Sciatic nerve (tissue), 2 donors: Measurements from ENCODE around the gene PRKACB. TPM values are rescaled to one million over a fixed set of nuclear protein-coding genes. Genes with fewer than 3 reads are reported as not detected.
"Not testable (repeated sequence)": the region's sequence is repeated elsewhere in the genome, so short reads cannot be mapped to it uniquely, and the experiment has no call there.

Experiments used
- ATAC-seq: fragments of 200-7000 bp; cut with Tn5 transposase; one replicate; pipeline ENCODE4 v1.9.1; 2020; ENCODE audit warnings: mild to moderate bottlenecking, moderate library complexity
- DNase-seq: peaks from one replicate; pipeline ENCODE4 v3.0.0-alpha.2; 2020; ENCODE audit warnings: low spot score
- intact Hi-C: fragments of 100-400 bp; cut with DNase I; formaldehyde crosslinking; loops from one replicate; pipeline ENCODE4 v1.14.2; 2022
- total RNA-seq: library from RNA; stranded (reverse); fragmentation: NEBNext Ultra II Directional; extraction: Animal tissue kit (Norgen Biotek cat#: 25700); gene quantifications from one replicate; pipeline ENCODE4 v1.2.1, GENCODE V29; 2021
- donor health status: DM: no; HTN: no; CAD: no.
- donor health status: DM: no; HTN: no; CAD: no.

The PRKACB gene
- total RNA-seq, 1 donor from 2014 or later, result 28.0 TPM

DNA sequence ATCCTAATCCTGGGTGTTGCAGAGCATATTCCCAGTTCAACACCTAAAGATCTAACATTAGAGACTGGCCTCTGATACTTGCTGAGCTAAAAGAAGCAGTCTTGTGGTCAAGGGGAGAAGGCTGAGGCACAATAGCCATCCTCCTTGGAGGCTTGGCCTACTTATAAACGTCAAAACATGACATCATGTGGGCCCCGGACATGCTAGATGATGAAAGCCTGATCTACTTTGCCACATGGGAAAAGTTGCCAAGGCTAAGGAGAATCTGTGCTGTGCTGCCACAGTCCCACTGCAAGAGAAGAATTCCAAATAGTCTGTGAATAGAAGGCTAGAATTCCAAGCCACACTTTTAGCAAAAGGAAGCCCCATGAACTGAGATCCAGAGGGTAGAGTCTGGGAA lies 113.5 kb downstream of the PRKACB start:
- intact Hi-C loops, result no loop called here
- DNase-seq (no peak), ATAC-seq (no peak)

DNA sequence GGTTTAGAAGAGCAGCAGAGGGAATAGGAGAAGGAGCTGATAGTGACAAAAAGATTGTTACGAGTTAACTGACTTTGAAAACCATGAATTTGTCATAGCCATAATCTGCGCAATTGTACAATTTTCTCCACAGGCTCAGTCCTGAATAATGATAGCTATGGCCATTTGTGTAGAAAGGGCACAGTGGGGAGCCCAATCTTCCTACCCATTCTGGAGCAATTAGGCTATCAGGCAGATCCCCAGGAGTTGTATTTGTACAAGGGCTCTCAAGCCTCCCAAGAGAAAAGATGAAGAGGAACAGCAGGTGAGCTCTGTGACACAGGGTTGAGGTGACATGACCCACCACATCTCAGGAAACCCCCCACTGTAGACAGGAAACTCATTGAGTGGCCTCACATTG lies 115.3 kb downstream of the PRKACB start:
- DNase-seq (no peak), ATAC-seq (no peak)
- intact Hi-C loops, result no loop called here

DNA sequence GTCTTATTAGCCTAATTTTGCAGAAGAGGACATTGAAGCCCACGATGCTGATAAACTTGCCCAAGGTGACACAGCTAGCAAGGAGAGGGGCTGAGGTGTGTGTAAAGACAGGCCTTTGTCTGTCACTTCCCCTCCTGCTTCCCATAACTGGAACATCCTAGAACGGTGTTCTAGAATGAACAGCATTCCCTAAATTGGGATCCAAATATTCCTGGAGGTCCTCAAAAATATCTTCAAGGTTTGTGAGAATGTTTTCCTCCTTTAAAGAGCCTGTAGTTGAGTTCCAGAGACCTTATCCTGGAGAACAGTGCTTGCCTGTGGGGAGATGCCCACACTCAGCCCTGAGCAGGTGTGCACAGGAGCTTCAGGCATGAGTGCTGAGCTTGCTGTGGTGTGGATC lies 115.9 kb downstream of the PRKACB start:
- ATAC-seq (no peak), DNase-seq (no peak)
- intact Hi-C loops, result no loop called here

DNA sequence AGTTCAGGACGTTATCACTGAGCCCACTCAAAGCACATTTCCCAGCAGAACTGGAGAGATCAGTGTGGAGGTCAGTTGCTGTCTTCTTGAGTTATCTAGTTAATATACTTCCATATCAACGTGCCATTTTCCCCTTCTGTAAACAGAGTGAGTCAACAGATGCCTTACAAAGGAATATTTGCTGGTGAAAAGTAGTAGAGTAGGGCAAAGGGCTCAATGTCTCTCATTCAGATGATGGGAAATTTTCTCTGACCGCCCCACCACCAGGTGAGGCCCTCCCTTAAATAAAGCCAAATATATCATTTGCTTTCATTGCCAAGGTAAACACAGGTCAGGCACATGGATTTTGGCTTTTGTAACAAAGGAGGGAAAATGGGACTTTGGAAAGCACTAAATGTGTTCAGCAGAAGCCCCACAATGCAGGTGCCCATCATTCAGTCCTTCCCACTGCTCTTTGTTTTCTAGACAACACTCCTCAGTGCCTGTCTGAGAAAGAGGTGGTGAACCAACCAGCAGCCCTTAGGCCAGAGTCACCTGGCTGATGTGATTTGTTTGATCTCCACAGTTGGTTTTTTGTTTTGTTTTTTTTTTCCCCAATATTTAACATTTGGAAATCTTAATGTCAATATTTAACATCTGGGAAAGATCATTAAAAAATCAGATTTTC lies 116.9 kb downstream of the PRKACB start:
- ATAC-seq, result no peak
- DNase-seq, result no peak
- intact Hi-C loops, result no loop called here

DNA sequence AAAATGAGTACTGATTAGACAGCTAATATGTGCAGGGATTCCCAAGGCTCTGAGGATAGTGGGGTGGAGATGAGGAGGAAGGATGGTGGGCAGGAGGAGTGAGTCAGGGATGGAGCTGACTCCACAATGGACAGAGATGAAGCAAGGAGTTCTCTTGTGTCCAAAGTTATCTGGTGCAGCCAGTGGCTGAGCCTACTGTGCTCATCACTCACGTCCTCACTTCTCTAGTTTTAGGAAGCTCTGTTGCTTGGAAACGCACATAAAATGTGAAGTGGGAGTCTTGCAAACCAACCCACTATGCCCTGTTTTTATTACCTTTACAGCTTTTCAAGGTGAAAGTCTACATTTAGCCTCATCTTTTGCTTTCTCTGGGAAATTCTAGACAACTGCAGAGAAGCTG lies 120.9 kb downstream of the PRKACB start:
- ATAC-seq (no peak), DNase-seq (no peak)
- intact Hi-C loops, result no loop called here

DNA sequence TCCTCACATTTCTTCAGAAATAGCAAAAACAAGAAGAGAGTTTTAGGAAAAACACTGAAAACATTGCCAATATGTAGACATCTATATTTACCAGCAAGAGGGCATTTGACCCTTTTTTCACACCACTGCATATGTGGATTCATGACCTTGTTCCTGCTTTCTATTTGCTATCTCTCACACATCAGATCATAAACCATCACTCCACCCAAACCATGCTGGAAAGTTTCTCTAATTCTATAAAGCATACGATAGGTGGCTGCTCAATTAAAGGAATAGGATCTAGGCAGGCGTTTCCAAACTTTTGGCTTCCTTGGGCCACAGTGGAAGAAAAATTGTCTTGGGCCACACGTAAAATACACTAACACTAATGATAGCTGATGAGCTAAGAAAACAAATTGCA lies 121.8 kb downstream of the PRKACB start:
- intact Hi-C loops, result no loop called here
- DNase-seq, result no peak
- ATAC-seq, result no peak

DNA sequence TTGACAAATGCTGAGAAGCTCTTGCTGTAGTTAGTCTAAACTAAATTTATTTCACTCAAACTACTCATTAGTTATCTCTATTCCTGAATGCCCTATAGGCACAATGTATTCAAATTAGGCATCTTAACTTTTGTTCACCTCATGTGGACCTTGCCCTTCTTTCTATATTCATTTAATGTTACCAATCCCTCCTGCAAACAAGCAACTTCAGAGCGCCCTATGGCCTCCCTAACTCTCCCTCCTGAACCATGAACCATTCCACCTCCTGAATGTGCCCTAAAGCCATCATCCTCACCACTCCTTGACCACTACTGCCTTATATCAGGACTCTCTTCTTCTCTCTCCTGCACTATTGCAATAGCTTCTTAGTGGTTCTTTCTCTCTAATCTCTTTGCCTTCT lies 122.7 kb downstream of the PRKACB start:
- DNase-seq, result no peak
- intact Hi-C loops, result no loop called here
- no peak for ATAC-seq

DNA sequence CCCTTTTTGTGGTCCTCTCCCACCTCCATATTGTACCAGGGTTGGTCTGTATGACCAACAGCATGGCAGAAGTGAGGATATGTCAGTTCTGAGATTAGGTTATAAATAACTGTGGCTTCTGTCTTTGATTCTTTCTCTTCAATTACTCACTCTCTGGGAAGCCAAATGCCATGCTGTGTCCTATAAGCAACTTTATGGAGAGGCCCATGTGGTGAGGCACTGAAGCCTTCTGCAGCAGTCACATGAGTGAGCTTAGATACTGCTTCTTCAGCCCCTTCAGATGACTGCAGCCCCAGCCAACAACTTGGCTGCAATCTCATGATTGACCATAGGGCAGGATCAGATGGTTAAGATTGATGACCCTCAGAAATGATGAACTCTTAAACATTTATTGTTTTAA lies 123.4 kb downstream of the PRKACB start:
- ATAC-seq, result no peak
- no peak for DNase-seq
- intact Hi-C loops, result no loop called here

DNA sequence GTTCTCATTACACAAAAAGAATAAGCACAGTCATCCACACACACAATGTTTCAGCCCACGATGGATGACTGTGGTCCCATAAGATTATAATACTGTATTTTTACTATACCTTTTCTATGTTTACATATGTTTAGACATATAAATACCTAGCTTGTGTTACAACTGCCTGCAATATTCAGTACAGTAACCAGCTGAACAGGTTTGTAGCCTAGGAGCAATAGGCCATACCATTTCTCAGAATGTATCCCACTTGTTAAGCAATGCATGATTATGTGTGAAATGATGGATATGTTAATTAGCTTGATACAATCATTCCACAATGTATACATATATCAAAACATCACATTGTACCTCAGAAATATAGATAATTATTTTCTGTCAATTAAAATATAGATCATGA lies 124.3 kb downstream of the PRKACB start:
- no peak for ATAC-seq

DNA sequence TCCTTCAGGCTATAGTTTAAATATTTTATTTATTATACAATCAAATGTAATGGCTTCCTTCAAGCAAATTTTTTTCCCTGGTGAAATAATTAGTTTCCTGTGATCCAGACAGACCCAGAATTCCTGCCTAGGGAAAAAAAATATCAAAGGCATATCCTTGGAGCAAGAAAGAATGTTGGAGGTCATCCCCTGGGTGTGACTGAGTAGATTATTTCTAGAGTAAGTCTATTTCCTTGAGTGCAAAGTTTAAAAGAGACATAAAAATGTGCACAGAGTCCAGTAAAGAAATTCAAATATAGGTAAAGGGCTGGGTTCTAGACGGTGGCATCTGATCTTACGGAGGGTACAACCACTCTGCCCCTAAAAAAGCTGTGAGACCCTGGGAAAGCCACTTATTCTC lies 125.2 kb downstream of the PRKACB start:
- no peak for DNase-seq
- intact Hi-C loops, result no loop called here
- no peak for ATAC-seq

More for the DNA sequence above, 124.3 kb downstream of the PRKACB start:
- no peak for DNase-seq
- intact Hi-C loops, result no loop called here

DNA sequence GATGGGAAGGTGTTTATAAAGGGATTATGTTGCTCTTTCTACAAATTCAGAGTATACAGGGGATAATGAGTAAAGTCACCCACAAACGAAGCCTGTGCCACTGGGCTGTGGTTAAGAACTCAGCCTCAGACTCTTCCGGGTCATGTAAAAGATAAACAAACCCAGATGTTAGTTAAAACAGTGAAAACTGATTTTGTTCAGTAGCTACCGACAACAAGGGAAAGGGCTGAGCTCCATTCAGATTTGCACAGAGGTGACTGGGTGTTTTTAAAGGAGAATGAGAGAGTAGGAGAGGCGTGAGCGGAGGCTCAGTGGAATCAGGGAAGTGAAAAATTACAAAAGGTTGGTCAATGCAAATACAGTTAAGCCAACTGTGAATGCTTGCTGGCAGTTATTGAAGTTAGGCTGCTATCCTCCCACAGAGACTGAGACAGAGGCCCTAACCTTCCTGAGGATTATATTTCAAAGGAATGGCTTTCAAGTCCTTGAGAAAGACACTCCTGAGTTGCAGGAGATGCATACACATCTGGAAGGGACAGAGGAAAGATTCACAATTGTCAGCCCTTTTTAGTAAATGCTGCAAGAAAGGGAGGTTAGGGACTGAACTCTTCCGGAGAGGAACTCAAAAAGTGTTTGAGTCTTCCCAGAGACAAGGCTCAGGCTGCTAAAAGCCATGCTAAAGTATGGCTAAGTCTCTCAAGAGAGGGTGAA lies 127.5 kb downstream of the PRKACB start:
- no peak for DNase-seq
- intact Hi-C loops, result no loop called here
- no peak for ATAC-seq

DNA sequence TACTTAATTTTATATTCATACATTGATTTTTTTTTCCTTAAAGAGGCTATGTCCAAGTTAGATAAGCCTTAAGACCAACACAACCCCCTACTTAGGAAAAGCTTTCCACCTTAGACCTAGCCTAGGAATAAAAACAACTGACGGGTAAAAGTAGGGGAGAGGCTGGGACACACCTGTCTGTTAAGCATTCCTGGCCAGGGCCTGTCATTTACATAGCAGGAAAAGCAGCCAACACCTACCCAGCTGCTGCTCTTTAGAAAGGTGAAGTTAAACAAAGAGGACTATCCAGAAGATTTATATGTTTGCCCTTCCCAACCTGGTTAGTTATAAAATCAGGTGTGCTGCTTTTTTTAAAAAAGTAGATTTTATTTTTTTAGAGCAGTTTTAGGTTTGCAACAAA lies 128.3 kb downstream of the PRKACB start:
- no peak for DNase-seq
- ATAC-seq, result no peak
- intact Hi-C loops, result no loop called here

DNA sequence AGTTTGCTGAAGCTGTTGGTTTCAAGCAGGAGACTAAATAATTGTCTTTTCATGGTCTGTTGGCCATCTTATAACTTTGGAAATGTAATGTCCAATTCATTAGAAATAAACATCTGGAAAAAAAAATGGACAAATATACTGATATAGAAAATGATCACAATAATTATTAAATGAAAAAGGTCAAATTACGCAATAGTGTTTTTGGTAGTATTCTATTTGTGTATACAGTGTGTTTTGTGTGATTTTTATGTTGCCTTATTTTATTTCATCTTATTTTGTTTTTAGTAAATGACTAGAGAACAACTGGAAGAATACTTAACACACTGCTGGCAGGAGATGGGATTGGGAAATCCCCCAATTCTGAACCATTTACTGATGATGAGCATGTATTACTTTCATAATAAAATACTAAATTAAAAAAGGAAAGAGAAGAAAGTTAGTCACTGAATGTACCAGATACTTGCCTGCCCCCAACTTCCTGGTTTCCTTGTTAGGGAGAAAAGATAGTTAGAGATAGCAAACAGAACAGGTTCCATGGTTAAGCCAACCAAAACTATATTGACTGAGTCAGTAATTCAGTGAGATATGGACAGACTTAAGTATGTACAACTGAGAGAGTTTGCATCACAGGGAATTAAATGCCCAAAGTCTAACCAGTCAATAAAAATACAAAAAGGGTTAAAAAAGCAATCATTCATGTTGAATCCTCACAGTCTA lies 133.4 kb downstream of the PRKACB start:
- intact Hi-C loops, result no loop called here
- DNase-seq, result no peak
- no peak for ATAC-seq

DNA sequence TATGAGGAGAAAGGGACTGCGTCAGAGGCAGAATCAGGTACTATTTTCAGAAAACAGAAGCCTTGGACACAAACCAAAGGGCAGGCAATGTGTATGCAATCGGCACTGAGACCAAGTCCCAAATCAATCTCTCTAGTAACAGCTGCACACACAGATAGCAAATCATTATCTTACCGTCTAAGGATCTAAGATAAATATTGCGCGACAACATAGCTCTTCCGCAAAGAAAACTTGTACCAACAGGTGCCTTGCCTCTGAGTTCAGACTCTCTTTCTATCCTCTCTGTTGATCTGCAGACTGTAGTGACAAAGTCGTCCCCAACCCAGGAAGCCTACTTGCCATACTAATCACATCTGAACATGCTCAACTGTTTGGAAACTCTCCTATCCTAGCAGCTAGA lies 134.8 kb downstream of the PRKACB start:
- DNase-seq, result no peak
- intact Hi-C loops, result no loop called here
- ATAC-seq, result no peak

DNA sequence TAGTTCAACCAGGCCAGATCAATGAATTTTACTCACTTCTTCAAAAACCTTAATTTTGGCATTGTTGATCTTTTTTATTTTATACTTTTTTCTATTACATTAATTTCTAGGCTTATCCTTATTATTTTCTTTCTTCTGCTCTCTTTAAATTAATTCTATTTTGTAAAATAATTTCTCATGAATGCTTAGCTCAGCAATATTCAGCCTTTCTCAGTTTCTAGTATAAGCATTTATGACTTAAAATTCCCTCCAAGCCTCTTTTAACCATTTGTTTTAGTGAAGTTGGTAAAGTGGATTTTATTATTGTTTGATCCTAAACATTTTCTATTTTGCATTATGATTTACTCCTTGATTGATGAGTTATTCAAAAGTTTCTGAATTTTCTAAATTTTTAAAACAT lies 136.8 kb downstream of the PRKACB start:
- intact Hi-C loops, result no loop called here
- DNase-seq (no peak), ATAC-seq (no peak)

DNA sequence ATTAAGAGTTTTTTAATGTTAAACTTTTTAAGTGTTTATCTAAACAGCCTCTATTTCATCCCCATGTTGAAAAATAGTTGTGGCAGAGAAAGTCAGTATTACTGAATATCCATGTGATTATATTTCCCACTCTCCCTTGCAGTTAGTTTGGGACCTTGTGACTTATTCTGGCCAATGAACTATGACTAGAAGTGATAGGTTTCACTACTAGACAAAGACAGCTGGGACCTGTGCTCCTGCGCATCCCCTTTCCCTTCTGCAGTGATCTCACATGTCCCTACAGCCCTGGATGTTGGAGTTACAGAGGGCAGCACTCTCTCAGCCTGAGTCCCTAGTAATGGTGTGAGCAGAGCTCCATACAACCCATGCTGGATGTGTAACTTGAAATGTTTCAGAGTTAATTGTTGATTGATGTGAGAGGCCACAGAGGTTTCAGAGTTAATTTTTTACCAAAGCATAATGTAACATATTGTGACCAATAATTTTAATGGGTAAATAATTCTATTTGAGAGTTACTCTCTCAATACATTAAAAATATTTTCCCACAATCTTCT lies 138.8 kb downstream of the PRKACB start:
- intact Hi-C loops, result no loop called here
- no peak for ATAC-seq
- no peak for DNase-seq

DNA sequence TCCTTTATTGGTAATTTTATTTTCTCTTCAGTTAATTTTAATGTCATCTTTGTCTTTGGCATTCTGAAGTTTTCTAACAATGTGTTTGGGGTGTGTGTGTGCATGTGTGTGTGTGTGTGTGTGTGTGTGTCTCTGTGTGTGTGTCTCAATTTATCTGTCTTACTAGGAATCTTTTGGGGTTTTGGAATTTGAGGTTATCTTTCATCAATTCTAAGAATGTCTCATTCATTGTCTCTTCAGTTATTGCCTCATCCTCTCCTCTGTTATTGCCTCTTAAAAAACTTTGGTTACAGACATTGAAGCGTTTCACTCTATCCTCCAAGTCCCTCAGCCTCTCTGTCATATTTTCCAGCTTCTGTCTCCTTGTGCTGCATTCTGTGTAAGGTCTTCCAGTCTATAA lies 139.3 kb downstream of the PRKACB start:
- intact Hi-C loops, result no loop called here
- DNase-seq, result no peak
- ATAC-seq, result no peak

DNA sequence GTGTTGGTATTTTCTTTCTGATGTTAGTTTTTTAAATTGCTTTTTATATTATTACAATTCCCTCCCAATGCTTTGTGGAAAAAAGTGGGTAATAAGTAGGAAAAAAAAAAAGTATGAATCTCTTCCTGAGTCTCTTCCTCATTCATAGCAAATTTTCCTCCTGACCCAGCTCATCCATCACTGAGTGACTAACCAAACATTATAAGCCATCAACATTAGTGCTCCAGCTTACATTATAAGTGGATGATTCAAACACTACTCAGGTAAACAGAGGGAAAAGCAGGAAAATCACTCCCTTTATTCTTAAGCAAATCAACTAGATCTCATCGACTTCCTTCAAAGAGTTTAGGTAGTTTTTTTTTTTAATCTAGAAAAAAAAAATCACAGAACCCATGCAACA lies 142.0 kb downstream of the PRKACB start:
- intact Hi-C loops, result no loop called here
- DNase-seq, result no peak
- no peak for ATAC-seq

DNA sequence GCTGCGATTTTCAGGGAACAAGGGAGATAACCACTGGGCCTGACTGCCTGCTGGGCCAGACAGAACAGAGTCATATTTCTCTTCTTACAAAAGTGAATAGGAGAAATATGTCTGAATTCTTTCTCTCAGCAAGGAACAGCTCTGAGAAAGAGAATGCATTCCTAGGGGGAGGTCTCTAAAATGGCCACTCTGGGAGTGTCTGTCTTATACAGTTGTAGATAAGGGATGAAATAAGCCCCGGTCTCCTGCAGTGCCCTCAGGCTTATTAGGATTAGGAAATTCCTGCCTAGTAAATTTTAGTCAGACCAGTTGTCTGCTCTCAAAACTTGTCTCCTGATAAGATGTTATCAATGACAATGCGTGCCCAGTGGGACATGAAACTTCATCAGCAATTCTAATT lies 143.3 kb downstream of the PRKACB start:
- ATAC-seq, DNase-seq, intact Hi-C loops: not testable (repeated sequence)
